Stimulated activated CD4-positive, alpha-beta T cell treated with anti-CD3 and anti-CD28 coated beads, Interleukin-4, amount 100 ng/mL, for 4 hours (primary cell): ENCODE data around the gene PPP1R16B.

Experiments used
- DNase-seq, 2 experiments: peaks; one replicate each; pipeline ENCODE4 v3.0.0-alpha.2; 2020

PPP1R16B gene

DNA sequence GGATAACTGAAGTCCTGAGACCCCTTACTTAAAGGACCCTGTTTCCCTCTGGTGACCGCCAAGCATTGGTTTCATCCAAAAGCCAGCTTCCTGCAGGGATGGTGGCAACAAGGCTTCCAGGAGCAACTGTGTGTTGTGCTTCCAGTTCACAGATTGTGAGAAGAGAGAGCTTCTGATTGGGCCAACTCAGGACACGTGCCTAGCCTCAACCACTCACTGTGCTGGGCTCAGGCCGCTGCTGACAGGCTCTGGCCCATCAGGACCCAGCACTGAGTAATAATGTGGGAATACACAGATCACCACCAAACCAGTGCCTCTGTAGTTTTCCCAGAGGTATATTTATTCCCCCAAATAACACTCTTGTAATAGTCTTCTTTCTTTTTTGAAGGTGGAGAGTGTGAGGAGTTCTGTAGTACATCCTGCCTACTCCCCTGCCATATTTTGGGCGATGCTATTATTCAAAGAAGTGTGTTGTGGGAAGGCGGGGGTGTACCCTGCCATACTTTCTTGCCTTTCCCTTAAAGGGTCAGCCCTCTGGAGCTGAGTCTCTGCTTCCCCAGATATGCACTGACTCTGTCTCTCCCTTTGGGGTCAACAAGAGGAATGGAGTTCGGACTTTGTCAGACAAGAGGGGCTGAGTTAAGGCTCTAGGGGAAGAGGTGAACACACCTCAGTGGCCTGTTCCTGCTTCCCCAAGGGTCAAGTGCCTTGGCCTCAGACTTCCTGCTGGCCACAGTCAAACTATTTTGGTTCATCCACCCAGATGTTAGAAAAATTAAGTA, 23.2 kb downstream of the PPP1R16B start:
- no peak for DNase-seq

DNA sequence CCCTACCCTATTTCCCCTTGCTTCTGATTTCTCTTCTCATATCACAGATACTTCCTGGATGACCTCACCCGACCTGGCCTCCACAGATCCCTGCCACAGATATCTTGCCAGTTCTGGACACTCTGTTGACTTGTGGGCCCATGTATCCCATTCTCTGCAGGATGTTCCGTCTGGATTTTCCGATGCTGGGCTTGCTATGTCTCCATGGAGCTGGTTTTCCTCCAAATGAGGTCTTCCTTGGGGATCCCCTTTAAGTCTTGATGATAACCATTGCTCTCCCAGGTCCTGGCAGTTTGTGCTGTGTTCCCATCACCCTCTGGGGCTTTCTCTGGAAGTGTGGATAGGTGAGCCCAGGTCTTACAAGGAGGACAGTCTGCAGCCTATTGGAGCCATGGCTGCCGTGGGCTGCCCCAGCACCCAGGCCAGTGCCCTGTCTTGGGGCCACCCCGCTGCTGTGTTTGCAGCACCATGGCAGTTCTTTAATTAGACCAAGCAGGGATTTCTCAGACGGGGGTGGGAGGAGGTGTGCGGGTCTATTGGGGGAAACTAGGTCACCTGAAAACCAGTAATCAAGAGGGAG, 23.9 kb downstream of the PPP1R16B start:
- no peak for DNase-seq

DNA sequence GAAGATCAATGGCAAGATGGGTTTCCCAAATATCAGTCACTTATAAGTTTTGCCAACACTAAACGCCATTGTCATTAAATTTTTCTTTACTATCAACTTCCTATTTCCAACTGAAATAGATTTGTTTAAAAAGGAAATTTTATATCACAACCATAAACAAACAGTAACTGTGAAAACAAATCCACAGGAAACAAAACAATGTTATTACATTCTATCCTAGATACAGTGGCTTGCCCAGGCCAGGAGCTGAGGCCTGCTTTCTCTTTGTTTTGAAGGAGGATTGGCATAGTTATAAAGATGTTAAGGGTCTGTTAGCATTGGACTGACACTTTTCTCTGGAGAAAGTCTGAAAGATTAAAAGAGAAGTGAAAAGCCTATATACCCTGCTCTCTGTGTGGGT, 24.9 kb downstream of the PPP1R16B start:
- no peak for DNase-seq

DNA sequence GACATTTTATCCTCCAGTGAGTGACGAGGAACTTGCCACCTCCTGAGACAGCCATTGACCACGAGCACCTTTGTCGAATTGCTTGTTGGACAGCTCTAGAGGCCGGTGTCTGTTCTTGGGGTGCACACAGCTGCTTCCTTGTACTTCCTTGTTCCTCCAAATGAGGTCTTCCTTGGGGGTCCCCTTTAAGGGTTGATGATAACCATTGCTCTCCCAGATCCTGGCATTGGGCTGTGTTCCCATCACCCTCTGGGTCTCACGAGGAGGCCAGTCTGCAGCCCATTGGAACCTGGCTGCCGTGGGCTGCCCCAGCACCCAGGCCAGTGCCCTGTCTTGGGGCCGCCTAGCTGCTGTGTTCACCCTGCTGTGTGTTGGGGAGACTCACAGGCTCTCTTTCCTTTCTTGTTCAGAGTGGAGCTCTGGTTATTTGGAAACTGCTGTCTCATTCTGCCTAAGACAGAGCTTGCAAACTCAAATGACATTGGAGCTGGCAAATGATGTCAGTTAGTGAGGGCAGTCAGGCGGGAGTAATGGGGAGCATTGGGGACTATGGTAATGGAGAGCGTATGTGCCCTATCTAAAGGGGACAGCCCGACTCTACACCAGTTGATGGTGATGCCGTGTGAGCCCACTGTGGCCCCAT, 25.7 kb downstream of the PPP1R16B start:
- DNase-seq = no peak

DNA sequence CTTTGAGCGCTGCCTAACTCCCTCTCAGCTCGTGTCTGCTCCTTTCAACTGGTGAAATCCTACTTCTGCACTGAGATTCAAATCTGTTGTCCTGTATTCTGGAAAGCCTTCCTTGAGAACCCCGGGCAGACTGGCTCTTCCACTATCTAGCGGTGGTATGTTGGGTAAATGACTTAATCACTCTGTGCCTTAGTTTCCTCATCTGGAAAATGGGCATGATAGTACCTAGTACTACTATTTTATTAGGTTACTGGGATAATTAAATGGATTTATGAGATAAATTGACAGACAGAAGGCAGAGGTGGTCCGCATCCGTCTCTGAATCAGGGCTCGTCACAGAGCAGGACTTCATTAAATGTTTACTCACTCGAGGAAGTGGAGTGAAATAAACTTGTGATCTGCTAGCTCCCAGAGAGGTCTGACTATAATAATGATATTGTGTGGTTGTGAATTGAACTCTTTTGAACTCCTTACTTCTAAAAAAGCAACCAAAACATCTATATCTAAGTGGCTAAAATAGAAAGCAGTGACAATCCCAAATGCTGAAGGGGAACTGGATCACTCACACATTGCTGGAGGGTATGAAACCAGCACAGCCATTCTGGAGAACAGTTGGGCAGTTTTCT, 26.6 kb downstream of the PPP1R16B start:
- no peak for DNase-seq

DNA sequence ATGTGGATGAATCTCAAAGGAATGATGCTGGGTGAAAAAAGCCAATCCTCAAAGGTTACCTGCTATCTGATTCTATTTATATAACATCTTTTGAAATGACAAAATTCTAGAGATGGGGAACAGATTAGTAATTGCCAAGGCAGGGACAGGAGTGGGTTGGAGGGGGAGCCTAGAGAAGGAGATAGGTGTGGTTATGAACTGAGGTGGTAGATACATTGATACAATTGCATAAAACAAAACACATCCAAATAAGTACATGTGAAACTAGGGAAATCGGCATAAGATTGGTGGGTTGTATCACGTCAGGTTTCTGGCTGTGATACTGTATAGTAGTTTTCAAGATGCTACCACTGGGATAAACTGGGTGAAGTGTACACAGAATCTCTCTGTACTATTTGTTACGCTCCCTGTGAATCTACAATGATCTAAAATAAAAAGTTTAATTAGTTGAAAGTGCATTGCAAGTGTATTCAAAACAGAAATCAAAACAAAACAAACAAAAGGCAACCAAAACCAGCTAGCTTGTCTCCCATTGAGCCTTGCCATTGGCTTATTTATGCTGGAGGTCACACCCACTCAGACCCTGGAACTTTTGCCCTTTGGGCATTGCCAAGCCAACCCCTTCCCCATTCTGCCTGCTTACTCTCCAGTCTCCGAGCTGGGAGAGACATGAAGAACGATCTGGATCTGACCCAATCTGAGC, 27.8 kb downstream of the PPP1R16B start:
- DNase-seq = peak in 1 of 2 experiments; percentile 28

DNA sequence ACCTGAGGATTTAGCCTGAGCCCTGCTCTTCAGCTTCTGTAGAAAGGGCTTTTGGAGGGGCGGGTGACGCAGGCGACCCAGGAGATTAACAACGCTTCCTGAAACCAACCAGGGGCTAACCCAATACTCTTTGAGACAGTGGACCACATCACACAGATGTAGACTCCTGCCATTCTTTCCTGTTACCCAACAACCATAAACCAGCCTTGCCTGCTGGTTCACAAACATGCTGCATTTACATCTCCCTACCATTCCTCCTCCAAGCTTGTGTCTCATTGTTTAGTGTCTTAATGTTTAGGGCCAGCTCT, 28.3 kb downstream of the PPP1R16B start:
- no peak for DNase-seq

DNA sequence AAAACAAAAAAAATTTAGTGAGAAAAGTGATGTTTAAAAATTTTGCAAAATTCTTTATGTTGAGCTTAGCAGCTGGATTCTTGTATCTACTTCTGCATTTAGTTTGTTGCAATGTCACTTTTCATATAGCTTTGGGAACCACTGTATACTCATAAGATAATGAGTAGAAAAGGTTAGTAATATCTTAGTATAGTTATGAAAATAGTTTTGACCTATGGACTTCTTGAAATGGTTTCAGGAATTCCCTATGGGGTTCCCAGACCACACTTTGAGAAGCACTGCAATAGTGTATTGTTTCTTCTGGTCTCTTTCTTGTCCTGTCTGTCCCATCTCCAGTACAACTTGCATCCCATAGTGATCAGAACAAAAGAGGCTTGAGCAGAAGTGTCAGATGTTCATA, 29.4 kb downstream of the PPP1R16B start:
- DNase-seq = no peak

DNA sequence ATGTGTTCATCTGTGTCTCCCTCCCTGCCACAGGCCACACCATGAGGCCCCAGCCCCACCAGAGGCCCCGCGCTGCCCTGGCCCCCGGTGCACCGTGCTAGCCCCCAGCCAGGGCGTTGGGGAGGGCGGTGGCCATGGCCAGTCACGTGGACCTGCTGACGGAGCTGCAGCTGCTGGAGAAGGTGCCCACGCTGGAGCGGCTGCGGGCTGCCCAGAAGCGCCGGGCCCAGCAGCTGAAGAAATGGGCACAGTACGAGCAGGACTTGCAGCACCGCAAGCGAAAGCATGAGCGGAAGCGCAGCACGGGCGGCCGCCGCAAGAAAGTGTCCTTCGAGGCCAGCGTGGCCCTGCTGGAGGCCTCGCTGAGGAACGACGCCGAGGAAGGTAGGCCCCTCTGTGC, 30.3 kb downstream of the PPP1R16B start:
- DNase-seq = no peak

DNA sequence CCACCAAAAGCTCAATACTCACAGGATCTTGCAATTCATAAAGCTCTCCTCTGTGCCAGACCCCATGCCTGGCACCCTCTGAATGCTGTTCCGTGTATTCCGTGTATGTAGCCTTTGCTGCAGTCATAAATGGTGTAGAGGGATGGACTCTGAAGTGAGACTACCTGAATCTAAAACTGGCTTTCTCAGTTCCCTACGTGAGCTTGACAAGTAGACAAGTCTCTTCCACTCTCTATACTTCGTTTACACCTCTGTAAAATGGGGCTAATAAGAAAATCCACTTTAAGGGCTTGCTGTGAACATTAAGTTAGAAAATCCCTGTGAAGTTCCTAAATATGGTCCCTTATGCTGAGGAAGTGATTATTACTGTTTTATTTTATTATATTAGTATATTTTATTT, 31.5 kb downstream of the PPP1R16B start:
- DNase-seq = no peak

DNA sequence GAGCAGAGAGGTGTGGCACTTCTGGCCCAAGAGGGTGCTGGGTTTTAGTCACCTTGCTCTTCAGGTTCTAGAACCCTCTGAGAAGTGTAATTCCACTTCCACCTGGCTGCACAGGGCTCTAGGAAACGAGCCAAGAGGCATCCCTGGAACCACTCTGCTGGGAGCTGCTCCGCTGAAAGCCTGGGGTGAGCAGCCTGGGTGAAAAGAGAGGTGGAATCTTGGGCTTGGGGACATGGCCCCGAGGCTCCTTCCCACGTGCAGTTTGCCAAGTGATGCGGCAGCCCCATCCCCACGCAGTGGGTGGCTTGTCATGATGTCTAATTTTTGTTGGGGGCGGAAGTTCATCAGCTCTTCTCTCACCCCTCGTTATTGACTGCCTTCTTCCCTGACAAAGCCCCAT, 32.8 kb downstream of the PPP1R16B start:
- no peak for DNase-seq

DNA sequence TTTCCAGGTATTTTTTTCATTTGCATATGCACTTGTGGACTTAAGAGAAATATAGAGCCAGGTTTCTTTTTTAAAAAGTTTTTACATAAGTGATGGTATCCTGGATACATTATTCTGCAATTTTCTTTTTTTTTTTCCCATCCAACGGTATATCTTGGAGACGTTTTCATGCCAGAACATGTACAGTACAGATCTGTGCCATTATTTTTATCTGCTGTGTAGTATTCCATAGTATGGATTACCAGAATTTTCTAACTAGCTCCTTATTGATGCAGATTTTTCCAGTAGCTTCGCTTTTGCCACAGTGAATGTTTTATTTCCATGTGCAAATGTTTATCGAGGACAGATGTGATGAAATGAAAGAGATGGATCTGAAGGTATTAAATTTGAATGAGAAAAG, 34.1 kb downstream of the PPP1R16B start:
- DNase-seq = no peak

DNA sequence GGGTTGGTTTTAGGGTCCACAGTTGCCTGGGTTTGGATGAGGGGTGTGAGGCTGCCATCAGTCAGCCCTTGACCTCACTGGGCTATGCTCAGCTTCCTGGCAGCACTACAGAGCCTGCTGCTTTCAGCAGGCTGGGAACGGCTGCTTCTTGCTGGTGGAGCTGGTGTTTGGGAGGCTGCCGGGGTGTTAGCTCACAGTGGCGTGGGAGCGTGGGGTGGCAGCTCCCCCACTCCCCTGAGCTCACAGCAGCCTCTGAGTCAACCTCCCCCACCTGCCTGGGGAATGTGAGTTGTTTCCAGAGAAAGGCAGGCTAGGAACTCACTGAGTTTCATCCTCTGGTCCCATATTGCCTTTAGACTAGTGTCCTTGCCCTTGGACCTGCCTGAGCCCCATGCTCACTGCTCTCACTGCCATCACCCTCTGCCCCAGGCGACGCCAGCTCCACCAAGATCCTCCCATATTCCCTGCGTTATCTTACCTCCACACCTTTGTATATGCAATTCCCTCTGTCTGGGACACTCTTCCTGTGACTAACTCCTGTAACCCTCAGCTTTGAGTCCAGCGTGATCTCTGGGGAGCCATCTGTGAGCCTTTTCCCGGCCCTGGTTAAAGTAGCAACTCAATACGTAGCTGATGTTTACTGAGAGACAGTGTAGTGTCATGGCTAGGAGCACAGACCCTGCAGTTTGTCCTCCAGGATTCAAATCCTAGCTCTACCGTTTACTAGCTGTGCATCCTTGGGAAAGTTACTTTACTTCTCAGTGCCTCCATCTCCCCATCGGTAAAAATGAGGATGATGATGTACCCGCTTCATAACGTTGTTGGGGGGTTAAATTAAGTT, 34.8 kb downstream of the PPP1R16B start:
- DNase-seq = peak; percentile 48 to 68

DNA sequence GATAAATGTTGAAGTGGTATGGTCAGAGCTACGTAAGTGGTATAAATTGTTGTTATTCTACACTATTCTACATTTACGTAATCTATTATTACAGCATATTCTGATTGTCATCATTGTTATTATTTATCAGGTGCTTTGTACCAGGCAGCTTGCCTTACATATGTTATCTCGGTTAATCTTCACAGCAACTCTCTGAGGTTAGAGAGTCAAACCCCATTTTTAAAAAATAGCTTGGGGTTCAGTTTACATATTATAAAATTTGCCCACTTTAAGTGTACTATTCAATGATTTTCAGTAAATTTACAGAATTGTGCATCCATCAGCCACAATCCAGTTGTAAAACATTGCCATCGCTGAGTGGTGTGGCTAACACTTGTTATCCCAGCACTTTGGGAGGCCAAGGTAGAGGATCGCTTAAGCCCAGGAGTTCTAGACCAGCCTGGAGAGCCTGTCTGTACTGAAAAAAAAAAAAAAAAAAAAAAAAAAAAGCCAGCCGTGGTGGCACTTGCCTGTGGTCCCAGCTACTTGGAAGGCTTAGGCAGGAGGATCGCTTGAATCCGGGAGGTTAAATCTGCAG, 35.5 kb downstream of the PPP1R16B start:
- DNase-seq = no peak

DNA sequence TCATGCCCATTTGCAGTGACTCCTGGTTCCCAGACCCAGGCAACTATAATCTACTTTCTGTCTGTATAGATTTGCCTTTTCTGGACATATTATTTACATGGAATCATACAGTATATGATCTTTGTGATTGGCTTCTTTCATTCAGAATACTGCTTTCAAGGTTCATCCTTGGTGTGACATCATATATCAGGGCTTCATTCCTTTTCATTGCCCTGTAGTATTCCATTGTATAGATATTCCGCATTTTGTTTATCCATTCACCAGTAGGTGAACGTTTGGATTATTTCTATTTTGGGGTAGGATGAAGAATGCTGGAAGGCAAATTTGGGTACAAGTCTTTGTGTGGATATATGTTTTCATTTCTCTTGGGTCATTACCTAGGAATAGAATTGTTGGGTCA, 36.1 kb downstream of the PPP1R16B start:
- no peak for DNase-seq

DNA sequence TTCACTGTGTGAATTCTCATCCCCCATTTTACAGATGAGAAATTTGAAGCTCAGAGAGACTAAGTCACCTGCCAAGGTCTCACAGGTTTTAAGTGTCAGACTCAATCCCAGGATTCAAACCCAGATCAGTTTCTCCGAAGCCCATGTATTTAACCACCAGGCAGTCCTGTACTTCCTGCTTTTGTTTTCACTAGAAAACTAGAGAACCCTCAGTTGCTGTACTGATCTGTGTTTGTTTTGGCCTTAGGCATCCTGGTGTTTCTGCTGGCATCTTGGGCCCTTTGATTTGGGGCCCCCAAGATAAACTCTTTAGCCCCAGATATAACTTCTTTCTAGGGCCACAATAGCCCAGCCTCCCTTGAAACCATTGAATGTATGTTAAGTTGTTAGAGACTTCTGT, 36.5 kb downstream of the PPP1R16B start:
- DNase-seq = no peak

DNA sequence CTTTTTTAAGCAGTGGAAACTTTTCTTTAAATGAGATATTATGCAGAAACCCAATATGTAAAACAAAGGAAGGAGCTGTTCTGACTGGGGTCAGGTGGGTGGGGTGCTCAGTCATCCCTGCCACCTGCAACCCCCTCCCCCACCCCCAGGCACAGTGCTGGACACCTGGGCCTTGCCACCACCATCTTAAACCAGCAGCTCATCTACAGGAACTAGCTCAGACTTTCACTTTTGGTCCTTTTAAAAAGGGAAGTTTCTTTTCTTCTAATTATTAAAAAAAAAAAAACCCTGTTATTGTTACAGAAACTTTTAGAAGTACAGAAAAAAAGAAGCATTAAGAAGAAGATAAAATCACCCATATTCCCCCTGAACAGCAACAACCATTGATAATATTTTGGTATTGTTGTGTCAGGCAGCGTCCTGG, 37.1 kb downstream of the PPP1R16B start:
- peak; percentile 72 to 79 for DNase-seq

DNA sequence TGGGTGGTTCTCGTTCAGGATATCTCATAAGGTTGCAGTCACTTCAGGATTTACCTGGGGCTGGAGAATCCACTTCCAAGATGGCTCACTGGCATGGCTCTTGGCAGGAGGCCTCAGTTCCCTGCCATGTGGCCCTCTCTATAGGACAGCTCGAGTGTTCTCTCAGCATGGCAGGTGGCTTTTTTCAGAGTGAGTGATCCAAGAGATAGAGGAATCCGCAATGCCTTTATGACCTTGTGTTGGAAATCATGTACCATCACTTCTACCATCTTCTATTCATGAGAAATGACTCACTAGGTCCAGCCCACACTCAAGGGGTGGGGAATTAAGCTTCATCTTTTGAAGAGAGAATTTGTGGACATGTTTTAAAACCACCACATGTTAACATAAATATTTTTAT, 37.8 kb downstream of the PPP1R16B start:
- peak in 1 of 2 experiments; percentile 75 for DNase-seq

DNA sequence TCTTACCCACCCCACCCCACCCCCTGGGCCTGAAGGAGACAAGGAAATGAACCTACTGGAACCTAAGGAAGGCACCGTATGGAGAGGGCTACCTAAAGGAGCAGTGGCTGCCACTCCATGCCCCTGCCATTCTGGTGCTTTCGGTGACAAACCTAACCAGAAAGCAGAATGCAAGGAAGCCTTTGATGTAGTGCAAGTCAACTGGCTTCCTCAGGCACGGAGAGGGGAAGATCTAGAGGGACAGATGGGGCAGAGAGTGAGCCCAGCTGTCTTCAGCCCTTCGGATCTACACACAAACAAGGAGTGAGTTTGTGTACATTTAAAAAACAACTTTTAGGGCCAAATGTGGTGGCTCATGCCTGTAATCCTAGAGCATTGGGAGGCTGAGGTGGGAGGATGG, 39.5 kb downstream of the PPP1R16B start:
- no peak for DNase-seq

DNA sequence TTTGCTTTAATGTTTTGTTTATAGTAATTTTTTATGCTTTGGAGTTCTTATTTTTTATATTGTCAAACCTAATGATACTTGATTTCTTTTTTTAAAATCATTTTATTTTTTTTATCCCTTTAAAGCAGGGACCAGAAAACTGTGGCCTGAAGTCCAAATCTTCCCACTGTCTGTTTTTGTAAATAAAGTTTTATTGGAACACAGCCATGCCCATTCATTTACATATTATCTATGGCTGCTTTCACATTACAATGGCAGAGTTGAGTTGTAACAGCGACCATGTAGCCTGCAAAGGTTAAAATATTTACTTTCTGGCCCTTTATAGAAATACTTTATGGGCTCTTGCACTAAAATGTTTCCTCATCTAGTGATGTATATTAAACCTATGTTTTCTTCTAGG, 42.3 kb downstream of the PPP1R16B start:
- DNase-seq = no peak

DNA sequence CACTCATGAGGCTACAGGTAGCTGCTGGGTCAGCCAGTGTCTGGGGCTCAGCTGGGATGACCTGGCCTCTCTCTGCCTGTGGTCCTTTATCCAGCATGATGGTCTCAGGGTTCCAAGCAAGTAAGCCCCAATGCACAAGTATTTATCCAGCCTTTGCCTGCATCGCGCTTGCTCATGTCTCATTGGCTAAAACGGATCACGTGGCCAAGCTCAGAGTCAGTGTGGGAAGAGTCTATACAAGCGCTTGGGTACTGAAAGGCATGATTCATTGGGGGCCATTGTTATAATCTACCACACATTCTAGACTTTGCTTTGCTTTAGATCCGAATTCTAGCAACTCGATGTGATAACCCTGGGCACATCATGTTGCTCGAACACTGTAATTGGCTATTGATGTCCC, 48.3 kb downstream of the PPP1R16B start:
- DNase-seq = no peak

DNA sequence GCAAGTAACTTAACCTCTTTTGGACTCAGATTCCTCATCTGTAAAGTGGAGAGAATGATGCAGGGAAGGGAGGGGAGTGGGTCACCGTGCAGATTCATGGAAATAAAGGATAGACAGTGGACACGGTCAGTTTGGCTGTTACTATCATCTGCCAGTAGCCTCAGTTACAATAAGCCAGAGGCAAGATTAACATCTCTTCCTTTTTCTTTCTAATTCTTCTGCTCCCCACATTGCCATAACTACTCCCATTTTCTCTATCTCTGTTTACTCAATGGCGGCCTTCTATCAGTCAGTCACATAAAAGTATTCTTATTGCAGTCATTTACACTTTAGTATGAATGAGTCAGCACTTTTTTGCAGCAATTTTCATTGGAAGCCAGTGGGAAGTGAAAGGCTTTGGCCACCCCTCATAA, 49.2 kb downstream of the PPP1R16B start:
- no peak for DNase-seq
